IMR-90 (cell line): ENCODE results near the gene CCT7. TPM values are rescaled to one million over a fixed set of nuclear protein-coding genes. Genes with fewer than 3 reads are reported as not detected.

Experiments
- ATAC-seq: fragments of 200-7000 bp; cut with Tn5 transposase; 2 replicates; pipeline ENCODE4 v1.9.1; 2020; ENCODE audit warnings: low read depth, mild to moderate bottlenecking, moderate library complexity
- BruUV-seq: library from RNA; stranded (reverse); fragments of 400-500 nt; replicated peaks from 2 replicates; lab custom pipeline; 2021; lab: Mats Ljungman, UMichigan
- CTCF ChIA-PET: fragments of 300-600 bp; formaldehyde crosslinking; extraction: SDS; loops from one replicate; lab custom pipeline; 2021; ENCODE audit warnings: antibody characterized with exemption; lab: Yijun Ruan, JAX
- POLR2A ChIA-PET: fragments of 300-600 bp; sonication (Branson Sonifier 250); formaldehyde crosslinking; loops from one replicate; lab custom pipeline; 2022; ENCODE audit warnings: antibody characterized with exemption; ENCODE audit not compliant: unreplicated experiment; lab: Charles Lee
- DNase-seq: peaks from one replicate; pipeline ENCODE4 v3.0.0; 2013
- H2AFZ ChIP-seq: replicated peaks from 2 replicates; pipeline ENCODE3; 2013; ENCODE audit warnings: low read length, mild to moderate bottlenecking; ENCODE audit not compliant: poor library complexity
- H2AK5ac ChIP-seq: 2 replicates; pipeline ENCODE4 v1.6.1; 2013; ENCODE audit warnings: low read depth, low read length, inconsistent platforms
- H2AK9ac ChIP-seq: replicated peaks from 2 replicates; pipeline ENCODE3; 2013; ENCODE audit warnings: mild to moderate bottlenecking, low read depth, low read length, moderate library complexity; ENCODE audit not compliant: poor library complexity
- H2BK120ac ChIP-seq: 2 replicates; pipeline ENCODE4 v1.6.1; 2013; ENCODE audit warnings: low read depth, low read length, inconsistent platforms
- H2BK15ac ChIP-seq: 3 replicates; pipeline ENCODE4 v1.6.1; 2013; ENCODE audit warnings: low read depth, low read length, inconsistent platforms
- H2BK20ac ChIP-seq: 2 replicates; pipeline ENCODE4 v1.6.1; 2013; ENCODE audit warnings: low read depth, mild to moderate bottlenecking, inconsistent platforms, low read length, moderate library complexity
- H2BK5ac ChIP-seq: 2 replicates; pipeline ENCODE4 v1.6.1; 2013; ENCODE audit warnings: mild to moderate bottlenecking, low read depth, low read length, inconsistent platforms; ENCODE audit not compliant: poor library complexity, severe bottlenecking
- H3K14ac ChIP-seq: replicated peaks from 2 replicates; pipeline ENCODE4 v1.6.1; 2013; ENCODE audit warnings: low read depth, low read length, inconsistent platforms
- H3K18ac ChIP-seq: 2 replicates; pipeline ENCODE4 v1.6.1; 2013; ENCODE audit warnings: low read depth, low read length, control low read depth
- H3K23ac ChIP-seq: 2 replicates; pipeline ENCODE4 v1.6.1; 2013; ENCODE audit warnings: low read depth, low read length, inconsistent platforms
- H3K27ac ChIP-seq: 2 replicates; pipeline ENCODE4 v1.5.1; 2013; ENCODE audit warnings: mild to moderate bottlenecking, control low read depth, low read length; ENCODE audit not compliant: insufficient read depth
- H3K27me3 ChIP-seq: 2 replicates; pipeline ENCODE4 v1.6.1; 2013; ENCODE audit warnings: low read length; ENCODE audit not compliant: control insufficient read depth, insufficient read depth
- H3K36me3 ChIP-seq: 2 replicates; pipeline ENCODE4 v1.6.1; 2013; ENCODE audit warnings: low read length, mixed read lengths; ENCODE audit not compliant: control insufficient read depth, insufficient read depth
- H3K4ac ChIP-seq: 2 replicates; pipeline ENCODE4 v1.6.1; 2013; ENCODE audit warnings: low read depth, low read length, inconsistent platforms
- H3K4me1 ChIP-seq: 2 replicates; pipeline ENCODE4 v1.6.1; 2013; ENCODE audit warnings: low read length, mixed read lengths; ENCODE audit not compliant: control insufficient read depth, insufficient read depth
- H3K4me2 ChIP-seq: 2 replicates; pipeline ENCODE4 v1.6.1; 2013; ENCODE audit warnings: low read depth, mild to moderate bottlenecking, control low read depth, low read length, moderate library complexity
- H3K4me3 ChIP-seq: 2 replicates; pipeline ENCODE4 v1.5.1; 2013; ENCODE audit warnings: low read depth, mild to moderate bottlenecking, control low read depth, low read length, moderate library complexity; ENCODE audit not compliant: insufficient read depth
- H3K56ac ChIP-seq: 2 replicates; pipeline ENCODE4 v1.6.1; 2013; ENCODE audit warnings: low read length, inconsistent platforms; ENCODE audit not compliant: insufficient read depth; ENCODE audit errors: extremely low read depth
- H3K79me1 ChIP-seq, 2 experiments: 2 replicates each; pipeline ENCODE4 v1.6.1; 2013; ENCODE audit warnings: low read length in 2 of 2, inconsistent platforms in 1 of 2, low read depth in 1 of 2
- H3K9ac ChIP-seq: 2 replicates; pipeline ENCODE4 v1.6.1; 2013; ENCODE audit warnings: low read depth, low read length, control low read depth
- H3K9me1 ChIP-seq: 2 replicates; pipeline ENCODE4 v1.6.1; 2013; ENCODE audit warnings: low read length, inconsistent platforms; ENCODE audit not compliant: insufficient read depth
- H3K9me3 ChIP-seq: 2 replicates; pipeline ENCODE4 v1.6.1; 2013; ENCODE audit warnings: low read length; ENCODE audit not compliant: control insufficient read depth, insufficient read depth
- H4K20me1 ChIP-seq: 2 replicates; pipeline ENCODE4 v1.6.1; 2013; ENCODE audit warnings: low read length, inconsistent platforms; ENCODE audit not compliant: insufficient read depth
- H4K5ac ChIP-seq: 2 replicates; pipeline ENCODE4 v1.6.1; 2013; ENCODE audit warnings: mild to moderate bottlenecking, low read depth, low read length, control low read depth
- H4K8ac ChIP-seq, 2 experiments: 2 replicates each; pipeline ENCODE4 v1.6.1; 2013; ENCODE audit warnings: low read depth in 2 of 2, low read length in 2 of 2, control low read depth in 1 of 2, inconsistent platforms in 1 of 2
- H4K91ac ChIP-seq: 2 replicates; pipeline ENCODE4 v1.6.1; 2013; ENCODE audit warnings: low read depth, low read length, inconsistent platforms; ENCODE audit not compliant: insufficient read depth
- BHLHE40 ChIP-seq: fragments of 150-350 bp; IDR thresholded peaks from 2 replicates; pipeline ENCODE4 v1.6.1; 2016; ENCODE audit warnings: mild to moderate bottlenecking, low read depth, low read length
- CEBPB ChIP-seq: IDR thresholded peaks from 2 replicates; pipeline ENCODE4 v1.6.1; 2012; ENCODE audit warnings: low read depth, low read length, improper control_type of control experiment
- CHD1 ChIP-seq: IDR thresholded peaks from 2 replicates; pipeline ENCODE4 v1.6.1; 2012; ENCODE audit warnings: low read depth, low read length, improper control_type of control experiment
- CTCF ChIP-seq: conservative IDR thresholded peaks from 2 replicates; pipeline ENCODE4 v1.5.1; 2012; ENCODE audit warnings: mild to moderate bottlenecking, low read depth, low read length, improper control_type of control experiment
- ELK1 ChIP-seq: fragments of 150-350 bp; IDR thresholded peaks from 2 replicates; pipeline ENCODE4 v1.6.1; 2016; ENCODE audit warnings: low read depth, mild to moderate bottlenecking, low read length, moderate library complexity, borderline replicate concordance
- FOS ChIP-seq: fragments of 150-350 bp; IDR thresholded peaks from 2 replicates; pipeline ENCODE4 v1.6.1; 2016; ENCODE audit warnings: low read depth, low read length
- MAFK ChIP-seq: IDR thresholded peaks from 2 replicates; pipeline ENCODE4 v1.6.1; 2012; ENCODE audit warnings: low read depth, low read length, improper control_type of control experiment
- MAZ ChIP-seq: IDR thresholded peaks from 2 replicates; pipeline ENCODE4 v1.6.1; 2012; ENCODE audit warnings: low read depth, mild to moderate bottlenecking, low read length, improper control_type of control experiment, moderate library complexity, borderline replicate concordance
- MXI1 ChIP-seq: IDR thresholded peaks from 2 replicates; pipeline ENCODE4 v1.6.1; 2012; ENCODE audit warnings: low read depth, mild to moderate bottlenecking, low read length, moderate library complexity, borderline replicate concordance
- POLR2A ChIP-seq: IDR thresholded peaks from 2 replicates; pipeline ENCODE4 v1.6.1; 2012; ENCODE audit warnings: mild to moderate bottlenecking, low read depth, low read length
- RAD21 ChIP-seq: IDR thresholded peaks from 2 replicates; pipeline ENCODE4 v1.6.1; 2012; ENCODE audit warnings: low read length, improper control_type of control experiment
- RFX5 ChIP-seq: IDR thresholded peaks from 2 replicates; pipeline ENCODE4 v1.8.0; 2012; ENCODE audit warnings: low read depth, mild to moderate bottlenecking, low read length, moderate library complexity
- SMC3 ChIP-seq: fragments of 150-350 bp; IDR thresholded peaks from 2 replicates; pipeline ENCODE4 v1.6.1; 2016; ENCODE audit warnings: low read depth, mild to moderate bottlenecking, antibody characterized with exemption, low read length, moderate library complexity
- USF2 ChIP-seq: fragments of 150-350 bp; IDR thresholded peaks from 2 replicates; pipeline ENCODE4 v1.6.1; 2017; ENCODE audit warnings: mild to moderate bottlenecking, antibody characterized with exemption, low read length, low read depth
- WGBS, 2 experiments: methylation state at CpG; one replicate each; pipeline versions ENCODE4 v1.1.5 to v1.1.7; 2013; ENCODE audit warnings: missing lambda C conversion rate in 2 of 2; ENCODE audit not compliant: insufficient read length in 1 of 2; ENCODE audit errors: extremely low coverage in 2 of 2; 5-methylcytosine and 5-hydroxymethylcytosine counted together
- dilution Hi-C: fragments of 300-500 bp; cut with HindIII; formaldehyde crosslinking; loops from one replicate; pipeline ENCODE4 v1.14.3; 2018; ENCODE audit warnings: low sequenced_read_pairs; ENCODE audit not compliant: unreplicated experiment
- in situ Hi-C: fragments of 300-500 bp; cut with MboI; formaldehyde crosslinking; loops from 3 replicates; pipeline ENCODE4 v1.14.3; 2019; ENCODE audit warnings: low sequenced_read_pairs, inconsistent platforms, mixed read lengths
- intact Hi-C: fragments of 100-400 bp; cut with micrococcal nuclease; formaldehyde crosslinking; loops from 2 replicates; pipeline ENCODE4 v1.10.0; 2022
- polyA plus RNA-seq, 3 experiments: library from polyadenylated mRNA; depleted of rRNA; stranded (reverse); fragments of >200 nt; gene quantifications; 2 replicates each; pipeline ENCODE4 v1.2.3, GENCODE V29; 2012; ENCODE audit warnings: low replicate concordance in 1 of 3
- total RNA-seq: library from RNA; depleted of rRNA; stranded (reverse); fragments of >200 nt; gene quantifications from 2 replicates; pipeline ENCODE4 v1.2.3, GENCODE V29; 2012

Gene CCT7
- total and polyA plus RNA-seq, 2 of the 4 experiments (the other 2 are of a cell fraction): 321 to 575 TPM

- 98% methylated on average over 5 of the region's 17 CpGs; no CpG with 5 or more reads in 1 of the 2 experiments for WGBS, 2 experiments
- peaks cover 8% of the 10 kb centered on the region; the same call in 1 of the 2 replicates for H4K20me1 ChIP-seq
- CTCF ChIA-PET: no interaction called here
- TF ChIP-seq RAD21 (no peak), MAZ (no peak), ELK1 (no peak), SMC3 (no peak), BHLHE40 (no peak), RFX5 (no peak), MAFK (no peak), MXI1 (no peak), FOS (no peak), CHD1 (no peak), POLR2A (no peak), CEBPB (no peak), CTCF (no peak), USF2 (no peak)
Measured at GRCh38 chr2:73250872-73251846, 17.1 kb downstream of the CCT7 start.

More at GRCh38 chr2:73250872-73251846, 17.1 kb downstream of the CCT7 start:
- Histone ChIP-seq H3K79me1 (peaks cover 8 to 26% of the 10 kb centered on the region in 2 experiments; a peak in 3 of 4 replicates), H2BK5ac (no peak overlapping the region), H3K14ac (no peak overlapping the region), H3K27me3 (no peaks in the 10 kb centered on the region), H3K27ac (no peak overlapping the region), H2AFZ (no peak overlapping the region), H3K9me1 (peaks cover 9% of the 10 kb centered on the region; the same call in 1 of the 2 replicates), H2AK9ac (no peak overlapping the region), H3K9me3 (no peaks in the 10 kb centered on the region), H3K4ac (no peak overlapping the region), H3K23ac (no peak overlapping the region), H3K18ac (no peak overlapping the region), H3K56ac (no peak overlapping the region), H2BK15ac (no peak overlapping the region), H4K91ac (no peak overlapping the region), H2BK120ac (no peak overlapping the region), H3K4me1 (peaks cover 2% of the 10 kb centered on the region; the same call in 1 of the 2 replicates), H4K5ac (no peak overlapping the region), H4K8ac (no peak overlapping the region), H3K36me3 (peaks cover 65% of the 10 kb centered on the region), H2AK5ac (no peak overlapping the region), H3K9ac (no peak overlapping the region), H2BK20ac (no peak overlapping the region), H3K4me3 (no peak overlapping the region), H3K4me2 (no peak overlapping the region)
- dilution Hi-C loops (no loop called here), intact Hi-C loops (no loop called here), in situ Hi-C loops (no loop called here)
- ATAC-seq: no peak
- BruUV-seq: no TSS peak
- DNase-seq: no peak
- POLR2A ChIA-PET: no interaction called here
